ENCODE results near the gene RIPK1.

DNA sequence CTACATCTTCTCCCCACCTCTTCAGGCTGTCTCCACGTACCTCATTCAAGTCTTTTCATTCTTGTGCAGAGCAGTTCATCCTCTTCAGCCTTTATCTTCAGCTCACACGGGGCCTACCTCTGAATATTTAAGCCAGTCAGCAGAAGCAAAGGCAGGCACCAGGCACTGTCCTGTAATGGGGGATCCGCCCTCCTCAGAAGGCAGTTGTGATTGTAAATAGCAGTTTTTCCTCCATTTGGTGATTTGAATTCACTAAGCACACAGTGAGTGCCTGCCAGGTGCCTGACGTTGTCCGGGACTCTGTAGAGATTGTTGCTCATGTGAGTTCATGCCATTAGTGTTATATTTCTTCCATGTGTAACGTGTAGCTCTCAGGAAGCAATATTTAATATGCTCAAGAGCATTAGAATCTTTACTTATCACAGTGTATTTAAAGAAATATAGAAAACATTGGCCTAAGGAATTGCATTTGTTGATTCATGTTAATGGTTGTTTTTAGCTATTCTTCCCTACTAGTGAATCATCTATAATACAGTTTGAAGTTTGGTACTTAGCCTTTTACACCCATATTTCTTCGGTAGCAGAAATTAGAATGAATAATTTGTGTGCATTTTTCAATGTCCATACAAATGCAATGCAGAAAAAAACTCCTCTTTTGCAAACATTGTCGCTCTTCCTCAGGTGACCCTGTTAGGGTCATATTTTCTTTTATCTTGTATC, 68.2 kb downstream of the RIPK1 start:
- no peak for TF ChIP-seq CTCF (IDR thresholded peaks at IDR 0.05)
- TF ChIP-seq POLR2A (IDR thresholded peaks at IDR 0.05): no peak
